Measurements from ENCODE around the gene IL1A.

The IL1A gene

DNA sequence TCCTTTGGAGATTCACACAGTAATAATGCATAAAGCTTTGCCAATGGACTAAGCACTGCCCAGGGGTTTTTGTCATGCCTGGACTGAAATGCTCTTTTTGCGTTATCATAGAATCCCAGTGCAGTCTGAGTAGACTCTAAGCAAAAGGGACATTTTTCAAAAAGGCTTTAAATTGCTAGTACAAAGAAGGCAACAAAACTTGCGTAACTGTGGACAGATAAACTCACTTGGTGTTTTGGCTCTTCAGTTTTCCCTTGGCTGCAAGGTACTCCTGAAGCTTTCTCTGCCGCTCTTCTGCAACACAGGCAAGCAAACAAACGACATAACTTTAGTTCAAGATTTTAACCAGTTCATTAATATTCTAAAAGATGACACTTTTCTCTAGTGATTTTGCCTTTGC lies 22.0 kb downstream of the IL1A start:
- no peak for DNase-seq (ENCODE audit: low spot score)

DNA sequence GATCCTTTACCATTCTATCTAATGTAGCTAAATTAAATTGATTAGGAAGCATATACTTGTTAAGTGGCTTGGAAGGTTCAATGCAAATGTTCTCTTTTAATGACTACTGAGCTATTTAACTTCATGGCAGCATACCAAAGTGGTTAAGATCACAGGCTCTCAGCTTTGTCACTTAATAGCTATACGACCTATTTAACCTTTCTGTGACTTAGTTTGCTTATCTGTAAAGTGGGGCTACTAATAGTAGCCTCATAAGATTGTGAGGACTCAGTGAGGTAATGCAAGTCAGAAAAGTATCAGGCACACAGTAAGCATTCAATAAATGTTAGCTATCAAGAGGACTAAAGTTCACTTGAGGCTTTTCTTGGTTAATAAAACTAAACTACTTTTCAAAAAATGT lies 24.1 kb downstream of the IL1A start:
- no peak for DNase-seq (ENCODE audit: low spot score)

DNA sequence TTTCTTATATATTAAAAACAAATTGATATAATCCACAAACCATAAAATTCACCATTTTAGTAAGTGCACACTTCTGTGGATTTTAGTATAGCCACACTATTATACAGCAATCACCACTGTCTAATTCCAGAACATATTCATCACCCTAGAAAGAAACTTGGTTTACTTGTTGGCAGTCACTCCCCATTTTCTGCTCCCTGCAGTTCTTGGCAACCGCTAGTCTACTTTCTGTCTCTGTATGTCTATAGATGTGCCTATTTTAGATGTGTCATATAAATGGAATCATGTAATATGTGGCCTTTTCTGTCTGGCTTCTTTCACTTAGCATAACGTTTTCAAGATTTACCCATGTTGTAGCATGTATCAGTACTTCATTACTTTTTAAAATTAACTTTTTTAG lies 25.6 kb downstream of the IL1A start:
- no peak for DNase-seq (ENCODE audit: low spot score)

- no peak for DNase-seq (ENCODE audit: low spot score)
These were observed 27.0 kb downstream of the IL1A start for GRCh38 chr2:112757265-112757664.

DNA sequence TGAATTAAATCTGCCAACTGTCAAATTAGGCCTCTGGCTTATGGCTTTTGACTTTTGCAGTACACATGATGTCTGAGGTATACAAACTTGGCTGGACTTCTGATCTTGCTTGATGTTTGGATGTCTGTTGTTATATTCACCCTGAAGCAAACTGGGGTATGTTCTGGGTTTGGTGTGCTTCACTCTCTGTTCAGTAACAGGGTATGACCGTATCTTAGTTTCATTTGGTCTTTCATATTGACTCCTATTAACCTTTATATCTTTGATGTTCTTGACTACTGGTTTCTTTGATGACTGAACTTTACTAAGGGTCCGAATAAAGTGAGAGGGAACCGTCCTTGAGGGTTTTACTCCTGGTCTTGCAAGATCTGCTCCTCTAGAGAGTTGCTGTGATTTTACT lies 28.1 kb downstream of the IL1A start:
- DNase-seq (ENCODE audit: low spot score) = no peak

GRCh38 chr2:112755444-112755843 lies 28.8 kb downstream of the IL1A start:
- DNase-seq (ENCODE audit: low spot score) = no peak

DNA sequence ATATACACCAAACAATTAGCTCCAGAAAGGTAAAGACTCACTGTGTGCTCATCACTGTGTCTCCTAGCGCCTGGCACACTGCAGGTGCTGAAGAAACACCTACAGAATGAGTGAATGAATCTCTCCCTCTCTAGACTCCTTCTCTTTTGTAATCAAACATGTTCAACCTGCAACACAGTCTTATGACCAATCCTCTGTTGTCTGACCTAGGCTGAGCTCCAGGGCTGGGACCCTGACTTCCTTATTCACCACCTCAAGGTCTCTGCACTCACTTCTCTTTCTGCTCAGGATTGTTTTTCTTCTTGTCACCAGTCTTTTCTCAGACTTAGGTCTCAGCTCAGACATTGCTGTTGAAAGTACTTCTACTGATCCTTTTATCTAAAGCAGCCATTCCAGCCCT lies 29.7 kb downstream of the IL1A start:
- no peak for DNase-seq (ENCODE audit: low spot score)

DNA sequence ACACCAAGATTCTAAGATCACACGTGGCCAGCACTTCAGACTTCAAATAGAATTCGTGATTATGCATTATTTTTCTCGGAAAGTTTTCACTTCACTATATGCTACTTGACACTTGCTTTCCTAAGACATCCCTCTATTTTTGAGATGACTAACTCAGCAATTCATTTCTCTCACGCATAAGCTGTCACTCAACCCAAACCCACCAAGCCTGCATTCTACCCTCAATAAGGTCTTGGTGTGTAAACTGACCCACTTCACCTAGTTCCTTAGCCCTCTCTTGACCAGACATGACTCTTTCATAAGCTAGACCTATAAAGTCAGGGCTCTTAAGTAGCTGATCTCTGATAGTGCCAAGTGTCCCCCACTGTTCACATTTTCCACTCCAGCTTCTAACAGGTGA lies 31.6 kb downstream of the IL1A start:
- no peak for DNase-seq (ENCODE audit: low spot score)

DNA sequence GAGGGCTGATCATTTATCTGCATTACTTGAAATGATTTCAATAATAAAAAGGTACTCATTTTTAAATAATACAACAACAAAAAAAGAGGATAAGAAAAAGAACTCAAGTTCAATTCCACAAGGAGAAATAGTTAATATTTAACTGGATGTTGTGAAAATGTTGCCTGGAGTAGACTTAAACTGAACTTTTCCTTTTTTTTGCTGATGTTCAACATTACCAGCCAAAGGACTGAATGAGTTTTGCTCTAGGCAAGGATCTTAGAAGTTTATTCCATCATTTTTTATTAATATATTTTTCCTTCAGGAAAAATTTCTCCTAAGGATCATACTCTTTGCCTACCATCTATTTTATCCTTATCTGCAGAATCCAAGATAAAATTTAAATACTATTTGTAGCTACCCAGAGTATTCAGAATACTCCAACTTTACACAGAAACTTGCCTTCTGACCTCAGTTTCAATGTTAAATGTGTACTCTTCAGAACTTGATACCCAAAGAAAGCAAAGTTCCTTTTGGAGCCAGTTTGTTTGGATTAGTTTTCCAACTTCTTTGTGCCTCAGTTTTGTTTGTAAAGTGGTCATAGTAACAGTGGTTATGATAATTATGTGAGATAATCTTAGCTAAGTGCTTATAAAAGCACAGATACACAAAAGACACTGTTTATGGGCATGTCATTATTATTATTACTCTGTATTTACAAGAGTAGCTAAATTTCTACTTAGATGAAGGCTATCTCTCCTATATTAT lies 32.7 kb downstream of the IL1A start:
- no peak for DNase-seq (ENCODE audit: low spot score)

- no peak for DNase-seq (ENCODE audit: low spot score)
These were observed 33.8 kb downstream of the IL1A start for GRCh38 chr2:112750560-112750843.

DNA sequence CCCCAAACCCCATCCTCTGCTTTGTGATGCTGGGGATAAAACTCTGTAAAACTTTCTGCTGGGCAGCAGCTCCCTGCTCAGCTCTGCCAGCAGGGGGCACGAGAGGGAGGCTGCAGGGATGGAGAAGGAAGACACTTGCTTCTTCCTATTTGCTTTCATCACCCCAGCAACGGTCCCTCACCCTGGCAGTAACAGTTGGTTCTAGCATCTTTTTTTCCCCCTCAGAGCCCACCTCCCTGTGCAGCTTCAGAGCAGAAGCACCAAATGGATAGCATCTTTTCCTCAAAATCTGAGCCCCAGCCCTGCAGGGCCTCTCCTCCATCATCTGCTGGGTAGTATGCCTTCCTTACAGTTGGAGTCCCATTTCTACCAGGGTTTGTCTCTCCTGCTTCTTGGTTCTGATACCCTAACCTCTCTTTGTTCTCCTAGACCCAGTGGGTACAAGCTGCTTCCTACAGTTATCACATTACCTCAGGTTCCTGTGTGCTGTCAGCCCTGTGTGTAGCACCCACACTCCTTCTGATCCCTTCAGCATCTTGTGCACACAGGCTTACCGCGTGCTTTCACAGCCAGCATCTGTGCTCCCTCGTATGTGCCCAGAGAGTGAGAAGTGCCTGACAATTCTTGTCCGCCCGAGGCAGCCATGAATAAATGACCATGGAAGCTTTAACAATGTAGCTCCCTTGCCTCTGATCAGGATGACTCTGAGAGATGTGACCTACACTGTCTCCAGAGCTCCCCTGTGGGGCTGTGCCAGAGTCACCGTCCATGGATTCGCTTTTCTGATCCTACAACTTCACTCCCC lies 34.3 kb downstream of the IL1A start:
- peak; percentile 85 for DNase-seq (ENCODE audit: low spot score)

- DNase-seq (ENCODE audit: low spot score) = no peak
These were observed 43.8 kb downstream of the IL1A start for GRCh38 chr2:112740527-112740926.

GRCh38 chr2:112737542-112738232 lies 46.6 kb downstream of the IL1A start:
- no peak for DNase-seq (ENCODE audit: low spot score)

GRCh38 chr2:112733871-112734270 lies 50.4 kb downstream of the IL1A start:
- DNase-seq (ENCODE audit: low spot score) = no peak

DNA sequence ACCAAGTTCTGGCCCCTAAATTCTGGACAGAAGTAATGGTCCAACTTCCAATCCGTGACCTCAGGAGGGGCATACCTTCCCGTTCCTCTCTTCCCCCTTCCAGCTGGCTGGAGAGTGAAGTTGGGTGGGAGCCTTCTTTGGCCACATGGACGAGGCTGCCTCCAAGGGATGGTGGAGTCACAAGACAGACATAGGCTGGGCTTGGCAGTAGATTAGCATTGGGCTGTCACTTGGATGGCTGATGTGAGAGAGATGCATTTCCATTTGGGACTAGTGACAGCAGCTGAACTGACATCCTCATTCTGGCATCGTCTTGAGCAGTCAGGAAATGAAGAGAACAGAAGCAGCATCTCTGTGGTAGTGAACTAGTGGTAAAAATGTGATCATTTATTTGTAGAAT lies 50.8 kb downstream of the IL1A start:
- DNase-seq (ENCODE audit: low spot score) = no peak

- no peak for DNase-seq (ENCODE audit: low spot score)
These were observed 52.8 kb downstream of the IL1A start for GRCh38 chr2:112731479-112731878.

- DNase-seq (ENCODE audit: low spot score) = no peak
These were observed 53.5 kb downstream of the IL1A start for GRCh38 chr2:112730791-112731190.

GRCh38 chr2:112730216-112730615 lies 54.1 kb downstream of the IL1A start:
- no peak for DNase-seq (ENCODE audit: low spot score)

- no peak for DNase-seq (ENCODE audit: low spot score)
These were observed 55.7 kb downstream of the IL1A start for GRCh38 chr2:112728378-112729175.

- DNase-seq (ENCODE audit: low spot score) = no peak
These were observed 56.3 kb downstream of the IL1A start for GRCh38 chr2:112728029-112728362.

- no peak for DNase-seq (ENCODE audit: low spot score)
These were observed 56.8 kb downstream of the IL1A start for GRCh38 chr2:112727276-112728028.

All from CD4-positive, alpha-beta T cell treated with Interleukin-2 at 100 ng/mL for 4 hours (primary cell).